ENCODE results near the gene TTC39B.

The TTC39B gene

DNA sequence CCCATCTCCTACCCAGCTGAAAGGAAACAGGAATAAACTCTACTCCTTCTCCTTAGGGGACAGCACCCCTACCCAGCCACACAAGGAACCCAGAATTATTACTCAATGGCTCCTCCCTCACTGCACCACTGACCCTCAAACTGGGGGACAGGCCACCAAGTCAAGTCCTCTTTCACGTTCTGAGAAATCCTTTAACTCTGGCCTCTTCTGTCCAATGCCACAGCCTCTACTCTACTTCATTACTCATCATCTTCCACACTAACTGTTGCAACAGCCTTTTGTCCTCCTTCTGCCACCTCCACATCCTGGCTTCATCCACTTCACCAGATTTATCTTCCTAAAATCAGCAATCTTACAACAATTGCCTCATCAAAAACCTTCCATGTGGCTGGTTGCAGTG is 6.8 kb downstream of the TTC39B start:
- DNase-seq = no peak

DNA sequence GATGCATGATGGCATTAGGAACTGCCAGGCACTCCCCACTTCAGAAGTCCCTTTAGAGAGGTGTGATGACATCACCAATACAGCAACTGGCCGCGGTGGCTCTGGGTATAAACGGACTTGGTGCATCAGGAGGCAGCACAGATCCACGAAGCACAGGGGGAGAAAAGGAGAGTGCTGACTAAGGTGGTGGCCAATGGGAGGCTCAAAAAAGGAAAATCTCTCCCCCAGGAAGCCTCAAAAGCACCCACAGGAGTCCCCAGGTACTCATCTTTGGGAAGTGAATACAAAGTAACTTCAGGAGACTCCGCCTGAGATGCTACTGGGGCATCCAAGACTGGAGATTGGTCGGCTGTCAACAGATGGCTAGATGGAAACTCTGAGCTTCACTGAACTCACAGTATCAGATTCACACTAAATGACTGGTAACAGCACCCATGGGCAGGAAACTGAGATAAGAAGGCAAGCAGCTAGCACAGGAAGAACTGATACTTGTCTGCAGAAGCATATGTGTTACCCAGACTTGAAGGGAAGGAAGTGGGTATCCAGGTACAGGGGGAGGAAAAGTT is 7.6 kb downstream of the TTC39B start:
- DNase-seq = no peak

DNA sequence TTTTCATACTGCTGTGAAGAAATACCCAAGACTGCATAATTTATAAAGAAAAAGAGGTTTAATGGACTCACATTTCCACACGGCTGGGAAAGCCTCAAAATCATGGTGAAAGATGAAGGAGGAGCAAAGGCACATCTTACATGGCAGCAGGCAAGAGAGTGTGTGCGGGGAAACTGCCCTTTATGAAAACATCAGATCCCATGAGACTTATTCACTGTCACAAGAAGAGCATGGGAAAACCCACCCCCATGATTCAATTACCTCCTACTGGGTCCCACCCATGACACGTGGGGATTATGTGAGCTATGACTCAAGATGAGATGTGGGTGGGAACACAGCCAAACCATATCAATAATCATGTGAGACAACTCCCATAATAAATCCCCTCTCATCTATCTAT is 8.7 kb downstream of the TTC39B start:
- no peak for DNase-seq

DNA sequence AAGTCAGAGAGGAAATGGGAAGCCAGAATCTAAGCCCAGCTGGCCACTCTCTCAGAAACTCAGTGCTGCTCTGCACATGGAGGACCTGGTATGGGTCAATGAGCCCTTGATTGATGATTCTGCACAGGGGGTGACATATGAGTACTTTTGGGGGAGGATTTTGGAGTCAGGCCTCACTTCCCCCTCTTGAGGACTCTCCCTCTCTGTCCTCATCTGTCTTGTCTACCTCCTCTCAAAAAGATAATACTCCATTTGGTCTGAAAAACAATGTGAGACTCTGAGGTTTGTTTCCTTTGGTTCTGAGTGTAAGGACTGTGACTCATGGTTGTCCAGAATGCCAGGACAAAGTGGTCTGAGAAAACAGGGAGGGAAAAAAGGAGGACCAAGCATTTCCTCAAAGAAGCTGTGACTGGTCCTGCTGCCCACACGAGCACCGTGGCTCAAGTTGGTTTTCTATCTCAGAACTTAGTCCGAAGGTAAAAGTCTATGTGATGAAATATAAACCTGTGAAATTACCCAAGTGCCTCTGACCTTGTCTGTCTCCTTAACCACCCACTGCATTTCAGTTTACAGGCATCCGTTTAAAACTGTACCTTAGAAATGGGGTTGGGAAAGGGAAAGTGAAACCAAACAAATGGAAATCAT is 11.1 kb downstream of the TTC39B start:
- no peak for DNase-seq

DNA sequence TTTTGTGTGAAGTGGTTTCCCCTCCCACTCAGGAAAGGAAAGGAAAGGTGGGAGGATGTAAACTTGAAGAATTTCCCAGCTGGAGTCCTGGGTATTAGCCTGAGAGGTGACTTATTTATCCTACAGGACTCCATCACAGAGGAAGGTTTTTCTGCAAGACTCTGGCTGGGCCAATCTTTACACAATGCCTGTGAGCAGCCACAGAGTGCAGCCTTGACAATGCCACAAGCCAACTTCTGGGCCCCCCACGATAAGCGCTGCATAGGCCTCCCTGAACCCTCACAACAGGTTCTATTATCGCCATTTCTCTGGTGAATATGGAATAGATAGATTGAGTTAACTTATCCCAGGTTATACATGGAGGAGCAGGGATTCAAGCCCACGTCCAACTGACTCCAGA is 12.4 kb downstream of the TTC39B start:
- no peak for DNase-seq

DNA sequence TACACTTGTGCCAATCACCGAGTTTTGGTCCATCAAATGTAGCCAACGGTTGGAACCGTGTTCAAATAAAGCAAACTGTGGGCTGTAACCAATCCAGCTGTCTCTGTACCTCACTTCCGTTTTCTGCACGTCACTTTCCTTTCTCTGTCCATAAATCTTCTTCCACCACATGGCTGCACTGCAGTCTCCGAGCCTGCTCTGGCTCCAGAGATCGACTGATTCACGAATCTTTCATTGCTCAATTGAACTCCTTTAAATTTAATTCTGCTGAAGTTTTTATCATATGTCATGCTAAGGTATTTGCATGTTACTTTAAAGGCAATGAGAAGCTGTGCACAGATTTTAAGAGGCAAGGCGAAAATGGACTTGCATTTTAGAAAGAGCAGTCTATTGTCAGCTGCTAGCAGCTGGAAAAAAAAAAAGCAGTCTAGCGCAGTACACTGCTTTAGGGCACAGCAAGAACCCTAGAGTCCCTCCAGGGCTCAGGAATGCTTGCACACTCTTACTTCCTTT is 13.2 kb downstream of the TTC39B start:
- DNase-seq = no peak

DNA sequence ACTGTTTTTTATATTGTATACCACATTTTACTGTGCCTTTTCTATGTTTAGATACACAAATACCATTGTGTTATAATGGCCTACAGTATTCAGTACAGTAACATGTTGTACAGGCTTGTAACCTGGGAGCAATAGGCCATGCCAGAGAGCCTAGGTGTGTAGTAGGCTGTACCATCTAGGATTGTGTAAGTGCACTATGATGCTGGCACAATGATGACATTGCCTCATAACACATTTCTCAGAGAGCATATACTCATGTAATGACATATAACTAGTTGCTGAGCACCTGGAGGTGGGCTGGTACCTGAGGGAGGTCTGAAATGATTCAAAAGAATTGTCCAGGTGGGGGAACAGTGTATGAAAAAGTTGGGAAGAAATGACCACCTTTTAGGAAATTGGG is 13.9 kb downstream of the TTC39B start:
- no peak for DNase-seq

DNA sequence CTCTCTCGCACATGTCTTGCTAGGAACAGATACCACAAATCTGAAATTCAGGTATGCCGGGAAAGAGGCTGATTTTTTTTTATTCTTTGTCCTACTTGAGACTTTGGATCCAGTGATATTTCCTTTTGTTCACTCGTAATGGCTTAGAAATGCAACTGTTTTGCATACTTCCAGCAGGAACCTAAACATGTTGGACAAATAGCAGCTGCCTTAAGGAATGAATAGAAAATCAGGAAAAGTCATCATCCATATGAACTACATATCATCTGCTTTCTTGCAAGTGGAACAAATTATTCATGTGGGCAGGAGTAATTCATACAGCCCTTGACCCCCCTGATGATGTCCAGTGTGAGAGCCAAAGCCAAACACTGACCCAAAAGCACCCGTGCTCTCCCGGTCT is 17.4 kb downstream of the TTC39B start:
- no peak for DNase-seq

DNA sequence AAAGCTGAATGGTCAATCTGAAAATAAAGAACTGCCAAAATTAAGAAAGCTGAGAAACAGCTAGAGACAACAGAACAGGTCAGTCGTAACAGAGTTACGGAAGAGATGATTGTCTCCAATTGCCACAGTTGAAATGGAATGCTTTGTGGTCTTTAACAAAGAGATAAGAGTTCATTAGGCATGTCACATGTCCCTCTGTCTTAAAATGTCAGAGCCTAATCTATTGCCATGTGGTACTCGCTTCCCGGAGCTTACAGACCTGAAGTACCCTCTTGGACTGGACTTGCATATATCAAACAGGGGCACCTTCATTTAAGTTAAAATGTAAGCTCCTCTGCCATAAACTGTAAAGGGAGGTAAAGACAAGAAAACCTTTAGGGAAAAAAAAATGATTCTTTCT is 19.7 kb downstream of the TTC39B start:
- DNase-seq = no peak

DNA sequence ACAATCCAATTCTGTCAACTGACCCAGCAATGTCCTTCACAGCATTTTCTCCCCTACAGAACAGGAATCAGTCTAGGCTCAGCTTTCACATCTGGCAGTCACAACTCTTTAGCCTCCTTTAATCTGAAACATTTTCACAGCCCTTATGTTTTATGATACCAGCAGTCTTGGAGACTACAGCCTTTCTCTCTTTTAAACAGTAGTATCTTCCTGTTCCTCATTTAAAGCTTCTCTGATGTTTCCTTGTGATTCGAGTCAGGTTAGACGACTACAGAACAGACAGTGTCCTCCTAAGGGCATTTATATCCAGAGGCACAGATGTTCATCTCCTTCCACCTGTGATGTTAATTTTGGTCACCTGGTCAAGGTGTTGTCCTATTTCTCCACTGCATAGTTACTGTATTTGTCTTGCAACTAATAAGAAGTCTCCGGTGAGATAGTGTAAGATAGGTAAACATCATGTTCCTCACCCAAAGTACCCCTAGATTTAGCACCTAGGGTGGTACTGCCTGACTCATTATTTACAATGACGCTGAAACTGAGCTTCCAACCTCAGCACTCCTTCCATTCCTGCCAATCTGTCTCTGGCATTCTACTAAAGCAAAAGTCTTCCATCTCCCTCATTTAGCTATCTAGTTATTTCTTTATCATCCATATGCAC is 20.7 kb downstream of the TTC39B start:
- DNase-seq = no peak

DNA sequence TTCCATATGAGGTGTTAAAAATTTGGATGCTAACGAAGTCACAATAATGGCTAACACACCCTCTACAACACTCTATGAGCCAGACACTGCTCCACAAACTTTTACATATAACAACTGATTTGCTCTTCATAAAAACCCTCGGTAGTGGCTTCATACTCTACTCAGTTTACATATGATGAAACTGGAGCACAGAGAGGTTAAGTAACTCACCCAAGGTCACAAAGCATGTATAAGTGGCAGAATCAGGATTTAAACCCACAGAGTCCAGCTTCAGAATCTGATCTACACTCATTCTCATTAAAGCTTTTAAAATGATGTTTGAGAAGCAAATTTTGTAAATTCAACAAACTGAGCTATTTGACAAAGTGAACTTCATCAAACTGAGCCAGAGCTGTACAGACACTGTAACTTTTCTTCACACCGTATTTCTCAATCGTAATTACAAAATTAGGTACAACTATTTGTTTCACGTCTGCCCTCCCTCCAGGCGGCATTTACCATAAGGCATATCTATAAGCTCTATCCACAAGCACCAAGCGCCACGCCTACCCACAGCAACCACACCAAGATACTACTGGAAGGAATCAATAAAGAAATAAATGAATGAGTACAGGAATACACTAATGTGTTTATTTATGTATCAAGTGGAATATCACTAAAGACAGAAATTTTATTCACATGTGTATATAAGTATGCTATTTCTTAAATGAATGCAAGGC is 24.3 kb downstream of the TTC39B start:
- DNase-seq = no peak

DNA sequence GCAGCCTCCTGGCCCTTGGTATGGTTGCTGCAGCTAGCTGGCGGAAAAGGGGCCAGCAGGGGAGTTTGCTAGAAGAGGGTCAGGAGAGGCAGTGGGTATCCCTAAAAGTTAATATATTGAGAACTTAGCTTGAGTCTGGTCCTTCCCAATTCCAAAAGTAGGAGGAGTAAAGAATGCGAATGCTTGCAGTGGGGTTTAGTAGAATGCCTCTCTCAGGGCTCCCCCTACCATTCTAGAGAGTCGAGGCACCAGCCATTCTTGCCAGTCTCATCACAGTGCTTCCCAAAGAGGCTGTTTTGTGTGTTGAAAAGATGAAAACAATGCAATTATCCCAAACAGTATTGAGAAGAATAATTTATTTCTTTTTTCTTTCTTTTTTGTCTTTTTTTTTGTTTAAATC is 26.4 kb downstream of the TTC39B start:
- no peak for DNase-seq

DNA sequence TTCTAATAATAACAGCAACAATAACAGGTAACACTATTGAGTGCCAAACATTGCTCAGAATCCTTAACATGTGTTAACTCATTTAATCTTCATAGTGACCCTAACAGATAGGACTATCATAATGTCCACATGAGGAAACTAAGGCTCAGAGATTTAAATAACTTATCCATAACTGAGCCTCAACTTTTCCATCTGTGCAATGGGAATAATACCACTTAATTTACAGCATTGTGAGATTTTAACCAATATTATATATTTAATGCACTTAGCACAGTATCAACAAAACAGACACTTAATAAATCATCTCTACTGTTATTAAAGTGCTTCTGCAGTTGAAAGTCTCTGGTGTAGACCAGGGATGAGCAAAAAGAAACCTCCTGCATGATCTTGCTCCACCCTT is 28.2 kb downstream of the TTC39B start:
- DNase-seq = no peak

DNA sequence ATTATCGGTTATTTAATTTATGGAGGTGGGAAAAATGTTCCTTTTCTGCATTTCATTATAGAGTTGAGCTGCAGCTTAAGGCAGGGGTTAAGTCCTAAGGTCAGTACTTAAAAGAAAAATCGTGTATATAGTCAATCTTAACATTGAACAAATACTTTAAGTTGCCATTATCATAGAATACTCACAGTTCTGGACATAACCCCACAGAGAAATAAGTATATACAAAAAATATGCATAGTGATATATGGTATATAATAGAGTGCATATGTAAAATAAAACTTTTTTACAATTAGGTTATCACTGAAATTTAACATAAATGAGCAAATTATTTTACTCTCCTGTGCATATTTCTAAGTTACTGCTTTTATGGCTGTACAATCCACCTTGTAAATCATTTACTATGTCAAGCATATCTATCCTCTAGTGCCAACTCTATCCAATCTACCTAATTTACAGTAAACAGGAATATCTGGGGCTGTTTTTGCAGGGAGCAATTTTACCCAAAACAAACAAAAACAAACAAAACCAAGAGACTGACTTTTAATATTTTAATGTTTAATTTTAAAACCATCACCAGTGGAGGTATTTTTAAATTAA is 28.8 kb downstream of the TTC39B start:
- DNase-seq = no peak

DNA sequence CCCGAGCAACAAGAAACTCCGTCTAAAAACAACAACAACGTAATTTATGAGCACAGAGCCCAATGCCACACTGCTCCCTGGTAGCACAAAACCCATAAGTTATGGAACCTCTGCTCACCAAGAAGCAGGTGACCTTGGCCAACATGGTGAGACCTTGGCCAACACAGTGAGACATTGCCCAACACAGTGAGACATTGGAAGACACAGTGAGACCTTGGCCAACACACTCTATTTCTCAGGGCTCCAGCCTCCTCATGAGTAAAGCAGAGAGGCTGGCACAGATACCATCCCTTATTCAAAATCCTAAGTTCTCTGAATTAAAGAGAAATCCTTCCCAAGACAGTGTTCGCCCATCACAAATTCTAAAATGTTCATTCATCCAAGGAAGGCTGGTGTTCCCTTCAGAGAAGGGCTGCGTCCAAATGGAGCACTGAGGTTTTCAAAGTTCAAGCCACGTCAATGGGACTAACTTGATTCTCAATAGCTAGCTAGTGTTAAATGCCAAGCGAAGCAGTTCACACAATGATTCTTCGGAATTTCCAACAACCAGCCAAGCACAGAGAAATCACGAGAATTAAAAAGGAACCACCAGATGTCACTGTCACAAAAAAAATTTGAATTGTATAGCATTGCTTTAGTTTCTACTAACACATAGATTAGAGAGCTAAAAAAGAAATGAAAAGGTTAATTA is 29.5 kb downstream of the TTC39B start:
- peak; percentile 25 for DNase-seq

DNA sequence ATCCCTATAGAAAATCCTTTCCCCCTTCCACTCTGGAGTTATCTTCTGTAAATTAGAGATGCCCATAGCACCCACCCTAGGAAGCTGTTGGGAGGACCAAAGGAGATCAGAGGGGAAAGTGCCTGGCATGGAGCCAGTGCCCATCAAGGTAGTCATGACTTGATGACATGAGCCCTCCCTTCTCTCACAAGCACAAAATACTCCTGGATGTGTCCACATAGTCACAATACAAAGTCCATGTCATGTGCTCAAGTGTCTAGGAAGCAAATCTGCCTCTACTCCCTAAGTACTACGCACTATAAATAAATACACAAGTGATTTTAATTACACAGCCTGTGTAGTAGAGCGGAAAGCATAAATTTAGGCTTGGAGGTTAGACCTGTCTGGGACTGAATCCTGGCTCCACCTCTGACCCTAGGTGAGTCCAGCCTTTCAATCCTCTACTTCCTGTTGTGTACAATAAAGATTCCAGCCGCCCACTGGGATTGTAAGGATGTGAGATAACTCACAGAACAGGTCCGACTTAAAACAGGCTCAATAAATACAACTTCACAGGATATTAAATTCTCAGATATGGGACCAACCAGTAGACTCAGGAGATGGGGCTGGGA is 30.6 kb downstream of the TTC39B start:
- DNase-seq = no peak

DNA sequence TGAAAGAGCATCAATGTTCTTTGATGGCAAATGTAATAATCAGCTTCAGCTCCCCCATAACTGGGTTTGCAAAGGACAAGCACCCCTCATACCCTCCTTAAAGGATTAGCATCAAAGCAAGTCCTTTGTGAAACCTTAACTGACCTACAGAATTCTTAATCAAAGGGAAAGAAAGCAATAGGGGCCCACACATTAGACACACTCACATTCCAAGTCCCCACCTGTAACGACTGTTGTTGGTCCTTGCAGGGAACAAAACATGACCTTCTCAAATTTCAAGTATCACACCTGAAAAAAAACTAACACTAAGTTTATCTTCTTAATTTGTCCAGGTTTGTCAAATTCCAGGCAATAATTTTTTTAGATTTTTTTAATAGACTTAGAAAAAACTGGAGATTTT is 32.6 kb downstream of the TTC39B start:
- DNase-seq = no peak

DNA sequence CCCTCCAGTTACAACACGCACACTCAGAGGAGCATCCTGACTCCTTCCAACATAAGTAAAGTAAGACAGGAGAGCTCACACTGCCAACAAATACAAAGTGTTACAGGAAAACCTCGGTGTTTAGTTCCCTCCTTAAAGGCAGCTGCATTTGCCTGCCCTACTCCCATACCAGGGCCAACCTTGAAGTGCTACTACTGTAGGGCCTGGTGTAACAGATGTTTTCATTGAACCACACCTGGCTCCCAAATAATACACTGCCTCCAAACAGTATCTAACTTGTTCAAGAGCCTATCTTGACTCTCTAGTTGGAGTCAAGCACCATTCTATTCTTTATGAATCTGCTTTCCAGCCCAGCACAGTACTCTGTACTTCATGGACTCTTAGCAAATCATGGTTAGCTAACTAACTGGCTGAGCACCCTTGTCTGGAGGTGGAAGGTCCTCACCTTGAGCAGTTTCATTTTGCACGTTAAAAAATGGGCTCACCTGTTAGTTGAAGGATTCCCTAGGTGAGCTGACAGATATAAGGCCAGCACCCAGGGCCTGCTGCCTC is 34.6 kb downstream of the TTC39B start:
- no peak for DNase-seq

DNA sequence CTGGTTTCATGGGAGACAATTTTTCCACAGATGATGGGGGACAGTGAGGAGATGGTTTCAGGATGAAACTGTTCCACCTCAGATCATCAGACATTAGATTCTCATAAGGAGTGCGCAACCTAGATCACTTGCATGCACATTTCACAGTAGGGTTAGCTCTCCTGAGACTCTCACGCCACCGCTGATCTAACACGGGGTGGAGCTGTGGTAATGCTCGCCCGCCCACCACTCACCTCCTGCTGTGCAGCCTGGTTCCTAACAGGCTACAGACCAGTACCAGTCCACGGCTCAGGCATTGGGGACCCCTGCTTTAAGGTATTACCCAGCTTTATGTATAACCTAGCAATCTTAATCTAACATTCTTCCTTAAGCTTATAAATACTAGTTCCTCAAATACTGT is 35.6 kb downstream of the TTC39B start:
- peak; percentile 2 for DNase-seq

DNA sequence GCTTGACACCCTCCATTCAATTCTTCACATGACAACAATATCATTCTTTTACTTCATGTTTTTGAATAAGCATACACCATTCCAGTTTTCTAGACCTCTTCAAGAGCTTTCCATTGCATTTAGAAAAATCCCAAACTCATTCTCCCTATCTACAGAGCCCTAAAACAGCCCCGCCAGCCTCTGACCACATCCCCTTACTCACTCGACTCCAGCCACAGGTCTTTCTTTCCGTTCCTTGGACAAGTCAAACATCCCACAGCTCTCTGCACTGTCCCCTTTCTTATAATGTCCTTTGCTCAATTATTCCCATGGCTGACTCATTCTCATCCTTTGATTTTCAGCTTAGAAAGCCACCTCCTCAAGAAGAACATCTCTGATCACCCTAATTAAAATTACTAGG is 38.2 kb downstream of the TTC39B start:
- DNase-seq = no peak

DNA sequence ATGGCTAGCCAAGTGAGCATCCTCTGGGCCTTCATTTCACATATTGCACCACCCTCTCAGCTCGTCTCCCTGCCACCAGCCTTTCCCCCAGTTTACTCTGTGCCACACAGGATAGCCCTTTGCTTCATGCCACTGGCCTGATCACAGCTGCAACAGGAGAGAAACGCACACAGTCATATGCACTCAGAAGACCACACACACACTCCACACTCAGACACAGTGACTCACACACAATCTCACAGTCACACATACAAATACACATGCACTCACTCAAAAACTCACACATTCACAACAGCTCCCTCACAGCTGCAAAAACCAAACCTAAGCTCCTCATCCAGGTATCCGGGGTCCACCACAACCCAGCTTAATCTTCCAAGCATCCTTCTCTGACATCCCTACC is 38.7 kb downstream of the TTC39B start:
- DNase-seq = no peak

DNA sequence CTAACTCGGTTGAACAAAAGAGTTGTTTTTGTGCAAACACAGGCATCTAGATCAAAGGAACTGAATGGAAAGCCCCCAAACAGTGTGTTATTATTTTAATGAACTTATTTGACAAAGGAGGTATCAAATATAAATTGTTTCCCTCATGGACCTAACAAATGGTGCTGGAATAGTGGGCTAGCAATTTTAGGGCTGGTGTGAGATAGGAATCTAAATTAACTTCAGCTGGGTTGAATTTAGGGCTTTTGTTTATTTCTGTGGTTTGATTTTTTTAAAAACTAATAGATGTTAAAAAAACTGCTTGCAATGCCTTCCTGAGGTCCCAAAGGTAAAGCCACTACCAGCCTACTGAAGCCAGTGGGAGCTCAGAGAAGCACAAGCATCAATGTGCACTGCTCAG is 42.1 kb downstream of the TTC39B start:
- no peak for DNase-seq

All from NCI-H82 (cell line).